ENCODE measurements around the gene RERE.

Gene RERE

DNA sequence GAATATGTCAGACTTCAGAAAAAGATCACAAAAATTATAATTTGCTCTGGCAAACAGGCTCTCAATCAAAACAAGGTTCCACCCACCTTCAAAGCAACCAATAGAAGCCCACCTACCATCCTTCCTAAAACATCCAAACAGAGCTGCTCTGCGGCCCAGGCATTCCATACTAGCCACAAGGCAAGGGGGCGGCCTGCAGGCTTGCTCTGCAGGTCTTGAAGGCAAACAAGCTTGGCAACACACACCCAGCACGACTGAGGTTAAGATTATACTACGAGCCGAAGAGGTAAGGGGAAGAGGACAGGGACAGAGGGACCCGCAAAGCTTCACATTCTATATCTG lies 292.3 kb downstream of the RERE start:
- no peak overlapping the region for H2BK12ac ChIP-seq (ENCODE audit: low read length)
- H2BK5ac ChIP-seq (ENCODE audit: low read depth, low read length, poor library complexity) = peak overlapping the region; percentile 5
- H3K36me3 ChIP-seq (ENCODE audit: control insufficient read depth in 1 of 2, insufficient read depth in 2 of 2, low read length in 2 of 2) = peaks cover 5 to 7% of the 10 kb centered on the region in 2 experiments
- no CpG with 5 or more reads among the region's 6 CpGs for WGBS (ENCODE audit: extremely low coverage, insufficient coverage, insufficient read length)
- H2AFZ ChIP-seq (ENCODE audit: insufficient read depth, low read length, poor library complexity) = no peak overlapping the region
- H3K4ac ChIP-seq (ENCODE audit: low read depth, low read length) = no peak overlapping the region
- H2BK120ac ChIP-seq (ENCODE audit: insufficient read depth, low read length, poor library complexity) = no peak overlapping the region
- peaks cover 0 to 6% of the 10 kb centered on the region in 2 experiments for H3K4me1 ChIP-seq (ENCODE audit: control insufficient read depth in 1 of 2, insufficient read depth in 2 of 2, low read length in 2 of 2)
- no peak overlapping the region for H4K12ac ChIP-seq (ENCODE audit: low read depth, low read length)
- peak overlapping the region; percentile 63 for H3K4me2 ChIP-seq (ENCODE audit: low read length)
- no peak overlapping the region for H3K4me3 ChIP-seq (ENCODE audit: low read depth, low read length)
- no peaks in the 10 kb centered on the region for H3K27me3 ChIP-seq (ENCODE audit: insufficient read depth, low read length)
- H3K27ac ChIP-seq (ENCODE audit: low read depth, low read length) = peak overlapping the region; percentile 70
- peaks cover 3% of the 10 kb centered on the region for H3K79me1 ChIP-seq (ENCODE audit: low read length)
- H2AK5ac ChIP-seq (ENCODE audit: low read length) = no peak overlapping the region
- peak; percentile 59 to 62 for DNase-seq
- H3K18ac ChIP-seq (ENCODE audit: low read length) = no peak overlapping the region
- no peaks in the 10 kb centered on the region for H3K9me3 ChIP-seq (ENCODE audit: insufficient read depth, low read depth, low read length)
- no peak overlapping the region for H4K8ac ChIP-seq (ENCODE audit: low read depth, low read length)
- H3K14ac ChIP-seq (ENCODE audit: low read length) = no peak overlapping the region
- no peak overlapping the region for H3K9ac ChIP-seq (ENCODE audit: low read length)
- peak overlapping the region; percentile 2 for H4K91ac ChIP-seq (ENCODE audit: low read depth, low read length)
- H3K79me2 ChIP-seq (ENCODE audit: control insufficient read depth, insufficient read depth, low read length, poor library complexity) = no peaks in the 10 kb centered on the region
- H3K23ac ChIP-seq (ENCODE audit: low read length) = no peak overlapping the region

DNA sequence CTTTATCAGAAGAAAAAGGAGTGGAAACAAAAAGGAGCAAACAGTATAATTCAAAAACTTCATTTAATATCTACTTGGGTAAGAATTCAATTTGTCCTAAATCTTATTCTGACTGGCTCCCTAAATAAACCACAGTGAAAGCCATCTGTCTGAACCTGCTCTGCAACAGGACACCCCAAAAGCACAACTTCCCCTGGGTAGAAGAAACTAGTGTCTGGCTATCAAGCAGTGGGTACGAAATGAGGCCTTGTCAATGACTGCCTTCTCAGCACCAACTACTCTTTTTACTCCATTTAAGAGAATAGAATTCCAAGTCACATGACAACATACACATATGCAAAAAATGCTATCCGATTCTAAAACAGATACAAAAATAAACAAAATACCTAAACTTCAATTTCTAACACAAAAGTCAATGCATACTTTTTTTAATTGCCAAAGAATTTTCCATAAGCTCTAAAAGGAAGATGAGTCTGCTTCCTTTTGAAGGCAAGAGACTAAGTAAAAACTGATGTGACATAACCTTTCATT lies 292.7 kb downstream of the RERE start:
- Histone ChIP-seq H3K23ac (ENCODE audit: low read length) (no peak overlapping the region), H3K9ac (ENCODE audit: low read length) (no peak overlapping the region), H3K36me3 (ENCODE audit: control insufficient read depth in 1 of 2, insufficient read depth in 2 of 2, low read length in 2 of 2) (peaks cover 5% of the 10 kb centered on the region in 2 experiments), H3K14ac (ENCODE audit: low read length) (no peak overlapping the region), H3K18ac (ENCODE audit: low read length) (no peak overlapping the region), H3K4me2 (ENCODE audit: low read length) (no peak overlapping the region), H3K27ac (ENCODE audit: low read depth, low read length) (no peak overlapping the region), H4K8ac (ENCODE audit: low read depth, low read length) (no peak overlapping the region), H2BK5ac (ENCODE audit: low read depth, low read length, poor library complexity) (no peak overlapping the region), H2AK5ac (ENCODE audit: low read length) (no peak overlapping the region), H3K27me3 (ENCODE audit: insufficient read depth, low read length) (no peaks in the 10 kb centered on the region), H3K4me3 (ENCODE audit: low read depth, low read length) (no peak overlapping the region), H3K79me2 (ENCODE audit: control insufficient read depth, insufficient read depth, low read length, poor library complexity) (no peaks in the 10 kb centered on the region), H3K4me1 (ENCODE audit: control insufficient read depth in 1 of 2, insufficient read depth in 2 of 2, low read length in 2 of 2) (peaks cover 0 to 6% of the 10 kb centered on the region in 2 experiments), H3K9me3 (ENCODE audit: insufficient read depth, low read depth, low read length) (no peaks in the 10 kb centered on the region), H4K91ac (ENCODE audit: low read depth, low read length) (no peak overlapping the region), H3K4ac (ENCODE audit: low read depth, low read length) (no peak overlapping the region), H4K12ac (ENCODE audit: low read depth, low read length) (no peak overlapping the region), H2BK120ac (ENCODE audit: insufficient read depth, low read length, poor library complexity) (no peak overlapping the region), H3K79me1 (ENCODE audit: low read length) (peaks cover 3% of the 10 kb centered on the region), H2BK12ac (ENCODE audit: low read length) (no peak overlapping the region), H2AFZ (ENCODE audit: insufficient read depth, low read length, poor library complexity) (no peak overlapping the region)
- peak in 1 of 2 donors; percentile 37 for DNase-seq
- WGBS (ENCODE audit: extremely low coverage, insufficient coverage, insufficient read length) = 100% methylated on average over 1 of the region's 2 CpGs

DNA sequence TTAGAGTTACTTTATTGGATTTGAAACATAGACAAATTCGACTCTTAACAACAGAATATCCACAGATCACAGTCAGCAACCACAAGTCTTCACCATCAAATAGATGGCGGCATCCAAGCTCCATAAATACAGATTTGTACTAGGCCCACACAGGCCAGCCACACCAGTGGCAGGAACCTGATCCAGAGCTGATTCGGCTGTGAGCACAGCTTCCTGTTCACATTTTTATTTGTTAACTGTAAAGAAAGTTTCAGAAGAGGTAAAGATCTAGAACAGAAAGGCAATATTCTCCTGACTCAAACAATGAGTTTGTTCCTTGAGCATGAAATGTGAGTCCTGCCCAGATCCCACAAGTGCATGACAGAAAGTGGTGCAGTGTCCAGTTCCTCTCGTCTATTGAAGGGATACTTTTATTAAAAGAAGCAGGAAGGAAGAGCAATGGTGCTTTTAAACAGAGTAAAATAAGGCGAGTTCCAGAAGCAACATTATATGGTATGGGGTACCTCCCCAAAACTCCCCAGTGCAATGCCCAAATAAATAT lies 293.7 kb downstream of the RERE start:
- Histone ChIP-seq H3K27ac (ENCODE audit: low read depth, low read length) (no peak overlapping the region), H3K14ac (ENCODE audit: low read length) (no peak overlapping the region), H2BK5ac (ENCODE audit: low read depth, low read length, poor library complexity) (no peak overlapping the region), H3K9me3 (ENCODE audit: insufficient read depth, low read depth, low read length) (no peaks in the 10 kb centered on the region), H4K91ac (ENCODE audit: low read depth, low read length) (no peak overlapping the region), H3K27me3 (ENCODE audit: insufficient read depth, low read length) (no peaks in the 10 kb centered on the region), H4K12ac (ENCODE audit: low read depth, low read length) (no peak overlapping the region), H3K9ac (ENCODE audit: low read length) (no peak overlapping the region), H3K4me3 (ENCODE audit: low read depth, low read length) (no peak overlapping the region), H2AK5ac (ENCODE audit: low read length) (no peak overlapping the region), H2AFZ (ENCODE audit: insufficient read depth, low read length, poor library complexity) (no peak overlapping the region), H3K23ac (ENCODE audit: low read length) (no peak overlapping the region), H3K36me3 (ENCODE audit: control insufficient read depth in 1 of 2, insufficient read depth in 2 of 2, low read length in 2 of 2) (peaks cover 5% of the 10 kb centered on the region in 2 experiments), H2BK120ac (ENCODE audit: insufficient read depth, low read length, poor library complexity) (no peak overlapping the region), H3K79me2 (ENCODE audit: control insufficient read depth, insufficient read depth, low read length, poor library complexity) (no peaks in the 10 kb centered on the region), H3K4me1 (ENCODE audit: control insufficient read depth in 1 of 2, insufficient read depth in 2 of 2, low read length in 2 of 2) (peaks cover 0 to 6% of the 10 kb centered on the region in 2 experiments), H3K4me2 (ENCODE audit: low read length) (no peak overlapping the region), H3K79me1 (ENCODE audit: low read length) (peaks cover 3% of the 10 kb centered on the region), H3K4ac (ENCODE audit: low read depth, low read length) (peak overlapping the region; percentile 93), H2BK12ac (ENCODE audit: low read length) (no peak overlapping the region), H4K8ac (ENCODE audit: low read depth, low read length) (no peak overlapping the region), H3K18ac (ENCODE audit: low read length) (no peak overlapping the region)
- no CpG with 5 or more reads among the region's 5 CpGs for WGBS (ENCODE audit: extremely low coverage, insufficient coverage, insufficient read length)
- no peak for DNase-seq

DNA sequence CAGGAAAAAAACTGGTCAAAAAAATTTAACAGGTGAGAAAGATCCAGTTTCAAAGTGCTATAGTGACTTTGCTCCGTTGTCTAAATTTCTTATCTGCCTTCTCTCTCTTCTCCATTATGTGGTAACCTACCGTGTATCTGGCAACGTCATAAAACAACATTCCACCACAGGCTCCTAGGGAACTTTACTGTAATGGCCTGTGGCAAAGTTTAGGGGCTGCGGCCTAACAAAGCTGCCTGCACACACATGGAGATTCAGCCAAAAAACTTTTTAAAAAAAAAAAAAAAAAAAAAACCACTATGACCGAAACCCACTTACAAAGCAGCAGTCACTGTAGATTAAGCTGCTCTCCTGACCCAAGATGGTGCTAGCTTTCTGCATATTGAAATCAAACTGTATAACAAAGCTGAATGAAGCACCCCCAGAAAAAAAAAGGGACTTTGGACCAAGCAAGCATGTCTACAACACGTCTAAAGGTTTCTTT lies 296.9 kb downstream of the RERE start:
- Histone ChIP-seq H4K91ac (ENCODE audit: low read depth, low read length) (no peak overlapping the region), H2BK5ac (ENCODE audit: low read depth, low read length, poor library complexity) (no peak overlapping the region), H2AK5ac (ENCODE audit: low read length) (no peak overlapping the region), H3K18ac (ENCODE audit: low read length) (no peak overlapping the region), H3K14ac (ENCODE audit: low read length) (no peak overlapping the region), H3K23ac (ENCODE audit: low read length) (no peak overlapping the region), H3K4me1 (ENCODE audit: control insufficient read depth in 1 of 2, insufficient read depth in 2 of 2, low read length in 2 of 2) (peaks cover 0 to 4% of the 10 kb centered on the region in 2 experiments), H2AFZ (ENCODE audit: insufficient read depth, low read length, poor library complexity) (no peak overlapping the region), H3K27me3 (ENCODE audit: insufficient read depth, low read length) (no peaks in the 10 kb centered on the region), H3K4ac (ENCODE audit: low read depth, low read length) (no peak overlapping the region), H3K9ac (ENCODE audit: low read length) (no peak overlapping the region), H3K9me3 (ENCODE audit: insufficient read depth, low read depth, low read length) (no peaks in the 10 kb centered on the region), H3K79me1 (ENCODE audit: low read length) (peaks cover under 1% of the 10 kb centered on the region), H3K4me2 (ENCODE audit: low read length) (peak overlapping the region; percentile 9), H3K79me2 (ENCODE audit: control insufficient read depth, insufficient read depth, low read length, poor library complexity) (no peaks in the 10 kb centered on the region), H2BK12ac (ENCODE audit: low read length) (no peak overlapping the region), H4K12ac (ENCODE audit: low read depth, low read length) (no peak overlapping the region), H3K27ac (ENCODE audit: low read depth, low read length) (peak overlapping the region; percentile 63), H3K4me3 (ENCODE audit: low read depth, low read length) (no peak overlapping the region), H3K36me3 (ENCODE audit: control insufficient read depth in 1 of 2, insufficient read depth in 2 of 2, low read length in 2 of 2) (peaks cover 3 to 5% of the 10 kb centered on the region in 2 experiments), H2BK120ac (ENCODE audit: insufficient read depth, low read length, poor library complexity) (no peak overlapping the region), H4K8ac (ENCODE audit: low read depth, low read length) (no peak overlapping the region)
- DNase-seq = peak; percentile 88 to 95
- no CpG with 5 or more reads among the region's 6 CpGs for WGBS (ENCODE audit: extremely low coverage, insufficient coverage, insufficient read length)
